Epithelial cell of proximal tubule (primary cell): ENCODE measurements around the gene USP11. TPM values are rescaled to one million over a fixed set of nuclear protein-coding genes. Genes with fewer than 3 reads are reported as not detected.

ENCODE experiments used
- DNase-seq: peaks from one replicate; pipeline ENCODE4 v3.0.0-alpha.2; 2011; ENCODE audit warnings: low read depth
- H3K4me3 ChIP-seq: 2 replicates; pipeline ENCODE4 v1.5.1; 2011; ENCODE audit warnings: low read depth, mild to moderate bottlenecking, low read length
- CTCF ChIP-seq: conservative IDR thresholded peaks from 2 replicates; pipeline ENCODE4 v1.5.1; 2012; ENCODE audit warnings: low read depth, mild to moderate bottlenecking, low read length
- total RNA-seq: library from RNA; depleted of rRNA; stranded (reverse); fragments of >200 nt; gene quantifications from 2 replicates; pipeline ENCODE4 v1.2.3, GENCODE V29; 2015

Gene USP11
- total RNA-seq, 1 donor from 2014 or later, result 24.7 TPM

DNA sequence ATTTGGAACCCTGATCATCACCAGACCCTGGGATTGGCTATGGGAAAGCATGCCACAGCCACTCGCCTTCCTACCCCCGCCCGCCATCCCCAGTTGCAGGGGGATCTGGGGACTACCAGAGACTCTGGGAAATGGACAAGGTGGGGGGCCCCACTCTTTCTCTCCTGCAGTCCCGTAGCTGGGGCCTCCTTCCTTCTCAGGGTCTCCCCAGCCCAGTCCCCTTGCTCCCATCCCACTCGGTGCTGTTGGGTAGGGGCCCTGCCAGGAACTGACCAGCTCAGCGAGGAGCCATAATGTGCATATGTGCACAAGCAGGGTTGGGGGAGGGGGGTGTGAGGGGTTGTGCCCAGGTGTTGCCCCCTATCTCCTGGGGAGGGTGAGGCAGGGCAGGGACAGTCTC, 3.4 kb upstream of the USP11 start:
- TF ChIP-seq CTCF, result no peak
- no peak for DNase-seq
- H3K4me3 ChIP-seq, result no peak overlapping the region

- DNase-seq, result no peak
- no peak overlapping the region for H3K4me3 ChIP-seq
- TF ChIP-seq CTCF, result no peak
These were observed 2.5 kb upstream of the USP11 start for GRCh38 chrX:47230136-47230868.

GRCh38 chrX:47231167-47231566, 1.6 kb upstream of the USP11 start:
- no peak for DNase-seq
- H3K4me3 ChIP-seq, result no peak overlapping the region
- TF ChIP-seq CTCF, result no peak

DNA sequence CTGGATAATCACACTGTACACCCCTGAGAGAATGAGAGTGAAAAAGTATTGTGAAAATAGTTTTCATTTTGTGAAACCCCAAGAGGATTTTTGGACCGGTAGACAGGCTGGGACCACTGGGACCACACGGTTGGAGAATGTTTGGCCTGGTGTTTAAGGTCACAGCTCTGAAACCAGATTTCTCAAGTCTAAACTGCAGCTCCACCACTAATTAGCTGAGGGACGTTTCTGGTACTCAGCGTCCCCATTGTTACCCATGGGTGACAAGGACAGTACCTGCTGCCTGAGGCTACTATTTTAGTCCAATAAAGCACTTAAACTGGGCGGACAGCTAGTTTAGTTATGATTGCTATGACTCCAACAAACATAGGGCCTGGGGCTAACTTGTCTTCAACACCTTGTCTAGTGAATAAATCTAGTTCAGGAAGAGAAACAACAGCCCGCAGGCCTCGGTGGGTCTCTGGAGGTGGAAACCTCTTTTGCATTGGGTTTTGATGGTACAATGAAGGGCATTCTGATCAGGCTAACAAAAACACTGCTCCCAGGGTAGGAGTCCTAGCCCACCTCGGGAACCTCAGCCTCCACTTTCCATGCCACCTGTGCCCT, 509 bp upstream of the USP11 start:
- no peak for TF ChIP-seq CTCF
- peak overlapping the region; percentile 66 for H3K4me3 ChIP-seq
- DNase-seq, result no peak

DNA sequence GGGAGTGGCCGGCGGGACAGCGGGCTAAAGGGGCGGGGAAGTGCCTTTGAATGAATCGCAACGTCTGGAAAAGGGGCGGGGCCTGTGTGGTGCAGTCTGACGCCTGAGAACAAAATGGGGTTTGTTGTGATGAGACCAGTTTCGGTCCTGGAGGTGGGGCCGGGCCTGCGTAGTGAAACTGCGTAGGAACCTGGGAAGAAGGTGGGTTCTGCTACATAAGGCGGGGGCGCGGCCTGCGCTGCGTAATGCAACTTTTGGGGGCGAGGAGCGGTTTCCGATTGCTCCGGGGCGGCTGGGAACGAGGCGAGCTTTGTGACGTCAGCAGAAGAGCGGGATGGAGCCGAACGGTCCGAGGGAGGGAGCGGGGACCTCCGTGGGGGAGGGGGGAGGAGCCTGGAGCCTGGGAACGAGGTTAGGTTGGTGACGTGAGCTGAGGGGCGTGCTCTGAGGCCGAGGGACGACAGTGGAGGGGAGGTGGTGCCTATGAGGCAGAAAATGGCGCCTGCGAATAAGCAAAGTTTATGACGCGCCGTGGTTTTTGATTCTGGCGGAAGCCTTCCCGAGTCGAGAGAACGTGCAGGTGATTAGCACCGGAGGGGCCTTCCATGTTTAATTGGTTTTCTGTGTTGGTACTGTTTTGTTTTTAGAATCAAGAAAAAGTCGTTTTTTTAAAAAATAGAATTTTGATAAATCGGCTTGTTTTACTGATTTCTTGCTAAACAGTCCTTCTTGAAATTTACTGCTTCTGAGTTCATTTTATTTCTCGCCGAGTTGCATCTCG, 714 bp downstream of the USP11 start:
- DNase-seq, result peak; percentile 68
- H3K4me3 ChIP-seq, result peak overlapping the region; percentile 68
- no peak for TF ChIP-seq CTCF

DNA sequence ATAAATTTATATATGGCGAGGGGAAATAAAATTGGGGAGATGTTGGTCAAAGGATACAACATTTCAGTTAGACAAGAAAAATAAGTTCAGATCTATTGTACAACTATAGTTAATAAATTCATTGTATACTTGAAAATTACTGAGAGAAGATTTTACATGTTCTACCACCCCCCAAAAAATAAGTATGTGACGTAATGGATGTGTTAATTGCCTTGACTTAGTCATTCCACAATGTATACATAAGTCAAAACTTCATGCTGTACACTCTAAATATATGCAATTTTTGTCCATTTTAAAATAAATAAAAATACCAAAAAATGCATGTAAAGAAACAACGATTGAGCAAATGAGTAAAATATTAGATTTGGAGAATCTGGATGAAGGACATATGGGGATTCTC, 1.8 kb downstream of the USP11 start:
- DNase-seq, result no peak
- TF ChIP-seq CTCF, result no peak
- H3K4me3 ChIP-seq, result peak overlapping the region; percentile 68
